ENCODE data around the gene JAZF1.

Gene JAZF1

DNA sequence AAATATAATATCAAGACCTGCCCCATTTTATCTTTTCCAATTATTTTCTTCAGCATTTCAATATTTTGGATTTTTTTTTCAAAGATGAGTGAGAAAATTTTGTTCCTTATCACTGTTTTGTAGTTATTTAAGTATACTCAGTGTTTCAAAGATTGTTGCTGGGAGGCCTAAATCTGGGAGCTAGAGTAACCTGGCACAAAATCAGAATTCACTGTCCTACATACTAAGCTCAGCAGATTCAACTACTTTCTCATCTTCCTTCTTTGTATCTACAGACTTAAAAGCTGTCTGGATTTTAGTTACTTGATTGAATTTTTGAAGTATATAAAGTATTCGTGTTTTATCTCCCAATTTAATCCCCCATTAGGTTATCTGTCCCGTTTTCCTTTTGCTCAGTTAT, 354.7 kb downstream of the JAZF1 start:
- no peak for DNase-seq (ENCODE audit: low spot score)
- in situ Hi-C loops (cut with MboI; ENCODE audit: low pct_unique_long_range_greater_than_20kb, low sequenced_read_pairs, unreplicated experiment), result no loop called here
- TF ChIP-seq, protein P1, sequence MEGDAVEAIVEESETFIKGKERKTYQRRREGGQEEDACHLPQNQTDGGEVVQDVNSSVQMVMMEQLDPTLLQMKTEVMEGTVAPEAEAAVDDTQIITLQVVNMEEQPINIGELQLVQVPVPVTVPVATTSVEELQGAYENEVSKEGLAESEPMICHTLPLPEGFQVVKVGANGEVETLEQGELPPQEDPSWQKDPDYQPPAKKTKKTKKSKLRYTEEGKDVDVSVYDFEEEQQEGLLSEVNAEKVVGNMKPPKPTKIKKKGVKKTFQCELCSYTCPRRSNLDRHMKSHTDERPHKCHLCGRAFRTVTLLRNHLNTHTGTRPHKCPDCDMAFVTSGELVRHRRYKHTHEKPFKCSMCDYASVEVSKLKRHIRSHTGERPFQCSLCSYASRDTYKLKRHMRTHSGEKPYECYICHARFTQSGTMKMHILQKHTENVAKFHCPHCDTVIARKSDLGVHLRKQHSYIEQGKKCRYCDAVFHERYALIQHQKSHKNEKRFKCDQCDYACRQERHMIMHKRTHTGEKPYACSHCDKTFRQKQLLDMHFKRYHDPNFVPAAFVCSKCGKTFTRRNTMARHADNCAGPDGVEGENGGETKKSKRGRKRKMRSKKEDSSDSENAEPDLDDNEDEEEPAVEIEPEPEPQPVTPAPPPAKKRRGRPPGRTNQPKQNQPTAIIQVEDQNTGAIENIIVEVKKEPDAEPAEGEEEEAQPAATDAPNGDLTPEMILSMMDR (IDR thresholded peaks at IDR 0.05; ENCODE audit: extremely low read depth, insufficient read depth, missing control alignments), result no peak

DNA sequence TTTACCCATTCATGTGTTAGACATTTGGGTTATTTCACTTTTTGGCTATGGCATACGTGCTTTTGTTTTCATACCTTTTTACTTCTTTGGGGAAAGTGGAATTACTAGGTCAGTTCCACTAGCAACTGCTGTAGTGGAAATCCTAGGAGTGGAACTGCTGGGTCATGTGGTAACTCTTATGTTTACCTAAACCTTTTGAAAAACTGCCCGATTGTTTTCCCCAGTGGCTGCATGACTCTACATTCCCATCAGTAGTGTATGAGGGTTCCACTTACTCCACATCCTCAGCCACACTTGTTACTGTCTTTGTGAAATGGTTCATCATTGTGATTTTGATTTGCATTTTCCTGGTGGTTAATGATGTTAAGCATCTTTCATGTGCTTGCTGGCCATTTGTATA, 358.4 kb downstream of the JAZF1 start:
- TF ChIP-seq, protein P1 (IDR thresholded peaks at IDR 0.05; ENCODE audit: extremely low read depth, insufficient read depth, missing control alignments), result no peak
- in situ Hi-C loops (cut with MboI; ENCODE audit: low pct_unique_long_range_greater_than_20kb, low sequenced_read_pairs, unreplicated experiment), result no loop called here
- no peak for DNase-seq (ENCODE audit: low spot score)

DNA sequence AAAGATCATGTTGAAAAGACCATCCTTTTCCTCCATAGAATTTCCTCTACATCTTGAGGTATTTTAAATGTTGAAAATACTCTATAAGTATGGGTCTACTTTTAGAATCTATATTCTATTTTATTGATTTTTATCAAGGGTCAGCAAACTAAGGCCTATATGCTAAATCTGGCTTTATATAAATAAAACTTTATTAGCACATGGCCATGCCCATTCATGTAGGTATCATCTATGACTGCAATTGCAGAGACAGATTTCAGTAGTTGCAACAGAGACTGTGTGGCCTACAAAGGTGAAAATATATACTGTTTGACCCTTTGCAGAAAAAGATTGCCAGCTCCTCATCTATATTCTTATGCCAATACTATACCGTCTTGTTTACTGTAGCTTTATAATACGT, 367.9 kb downstream of the JAZF1 start:
- DNase-seq (ENCODE audit: low spot score), result no peak
- TF ChIP-seq, protein P1 (IDR thresholded peaks at IDR 0.05; ENCODE audit: extremely low read depth, insufficient read depth, missing control alignments), result no peak
- in situ Hi-C loops (cut with MboI; ENCODE audit: low pct_unique_long_range_greater_than_20kb, low sequenced_read_pairs, unreplicated experiment), result no loop called here

DNA sequence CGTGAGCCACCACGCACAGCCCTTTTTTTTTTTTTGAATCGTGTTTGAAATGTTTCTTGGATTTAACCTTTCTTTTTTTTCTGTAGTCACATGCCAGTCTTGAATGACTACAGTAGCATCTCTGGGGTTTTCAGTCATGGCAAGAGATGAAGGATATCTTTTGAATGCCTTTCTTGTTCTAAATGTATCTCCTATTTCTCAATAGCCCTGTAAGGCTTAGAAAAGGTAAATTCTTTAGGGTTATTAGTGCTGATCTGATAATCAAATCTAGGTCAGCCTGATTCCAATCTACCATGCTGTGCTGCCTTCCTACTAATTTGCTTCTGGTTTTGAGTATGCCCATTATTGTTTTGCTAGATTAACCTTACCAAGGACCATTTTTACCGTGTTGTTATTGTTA, 370.4 kb downstream of the JAZF1 start:
- no peak for DNase-seq (ENCODE audit: low spot score)
- in situ Hi-C loops (cut with MboI; ENCODE audit: low pct_unique_long_range_greater_than_20kb, low sequenced_read_pairs, unreplicated experiment), result no loop called here
- TF ChIP-seq, protein P1 (IDR thresholded peaks at IDR 0.05; ENCODE audit: extremely low read depth, insufficient read depth, missing control alignments), result no peak

DNA sequence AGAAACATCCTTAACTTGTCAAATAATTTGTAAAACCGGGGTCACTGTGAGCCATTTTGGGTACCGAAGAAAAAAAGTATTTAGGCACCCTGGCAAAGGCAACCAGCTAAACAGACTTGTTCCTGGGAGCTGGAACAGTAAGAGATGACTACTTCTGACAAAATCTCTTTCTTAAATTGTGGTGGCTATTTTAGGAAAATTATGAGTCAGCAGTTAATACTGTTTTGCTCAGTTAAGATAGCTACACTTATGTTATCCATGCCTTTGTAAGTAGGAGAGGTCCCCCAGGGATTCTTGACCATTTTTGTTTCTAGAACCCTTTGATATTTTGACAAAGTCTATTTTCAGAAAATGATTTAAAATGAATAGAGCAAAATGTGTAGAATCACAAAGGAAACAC, 372.0 kb downstream of the JAZF1 start:
- no peak for DNase-seq (ENCODE audit: low spot score)
- in situ Hi-C loops (cut with MboI; ENCODE audit: low pct_unique_long_range_greater_than_20kb, low sequenced_read_pairs, unreplicated experiment), result no loop called here
- TF ChIP-seq, protein P1 (IDR thresholded peaks at IDR 0.05; ENCODE audit: extremely low read depth, insufficient read depth, missing control alignments), result no peak

GRCh38 chr7:27804139-27804538, 376.5 kb downstream of the JAZF1 start:
- no peak for DNase-seq (ENCODE audit: low spot score)
- TF ChIP-seq, protein P1 (IDR thresholded peaks at IDR 0.05; ENCODE audit: extremely low read depth, insufficient read depth, missing control alignments), result no peak
- in situ Hi-C loops (cut with MboI; ENCODE audit: low pct_unique_long_range_greater_than_20kb, low sequenced_read_pairs, unreplicated experiment), result no loop called here

GRCh38 chr7:27802999-27803398, 377.6 kb downstream of the JAZF1 start:
- no peak for DNase-seq (ENCODE audit: low spot score)
- TF ChIP-seq, protein P1 (IDR thresholded peaks at IDR 0.05; ENCODE audit: extremely low read depth, insufficient read depth, missing control alignments), result no peak
- in situ Hi-C loops (cut with MboI; ENCODE audit: low pct_unique_long_range_greater_than_20kb, low sequenced_read_pairs, unreplicated experiment), result no loop called here
